GM21529 (cell line): ENCODE data around the gene RBM24.
"Not testable (repeated sequence)": the region's sequence is repeated elsewhere in the genome, so short reads cannot be mapped to it uniquely, and the experiment has no call there.

Experiments
- ATAC-seq: cut with Tn5 transposase; IDR thresholded peaks from one replicate; pipeline ENCODE4 v1.9.1; 2021; ENCODE audit not compliant: unreplicated experiment

RBM24 gene

GRCh38 chr6:17289630-17290061 is 8.5 kb downstream of the RBM24 start:
- ATAC-seq: no peak

GRCh38 chr6:17291778-17292177 is 10.6 kb downstream of the RBM24 start:
- no peak for ATAC-seq

GRCh38 chr6:17292600-17293133 is 11.5 kb downstream of the RBM24 start:
- ATAC-seq: no peak

- ATAC-seq: no peak
Observed at GRCh38 chr6:17293395-17293794, 12.2 kb downstream of the RBM24 start.

- ATAC-seq: no peak
Observed at GRCh38 chr6:17297271-17298080, 16.3 kb downstream of the RBM24 start.

GRCh38 chr6:17298257-17298656 is 17.1 kb downstream of the RBM24 start:
- no peak for ATAC-seq

GRCh38 chr6:17299222-17299621 is 18.1 kb downstream of the RBM24 start:
- no peak for ATAC-seq

- no peak for ATAC-seq
Observed at GRCh38 chr6:17299750-17300149, 18.6 kb downstream of the RBM24 start.

- ATAC-seq: no peak
Observed at GRCh38 chr6:17300637-17301036, 19.5 kb downstream of the RBM24 start.

- no peak for ATAC-seq
Observed at GRCh38 chr6:17303444-17303843, 22.3 kb downstream of the RBM24 start.

- no peak for ATAC-seq
Observed at GRCh38 chr6:17305219-17306001, 24.2 kb downstream of the RBM24 start.

- ATAC-seq: no peak
Observed at GRCh38 chr6:17311595-17312311, 30.6 kb downstream of the RBM24 start.

- not testable (repeated sequence) for ATAC-seq
Observed at GRCh38 chr6:17313238-17313637, 32.1 kb downstream of the RBM24 start.

- ATAC-seq: no peak
Observed at GRCh38 chr6:17313971-17314370, 32.8 kb downstream of the RBM24 start.

GRCh38 chr6:17315262-17315661 is 34.1 kb downstream of the RBM24 start:
- no peak for ATAC-seq

- no peak for ATAC-seq
Observed at GRCh38 chr6:17318435-17319165, 37.4 kb downstream of the RBM24 start.

GRCh38 chr6:17320266-17320665 is 39.1 kb downstream of the RBM24 start:
- ATAC-seq: not testable (repeated sequence)

GRCh38 chr6:17331238-17331637 is 50.1 kb downstream of the RBM24 start:
- ATAC-seq: no peak

GRCh38 chr6:17334265-17334664 is 53.1 kb downstream of the RBM24 start:
- ATAC-seq: no peak

GRCh38 chr6:17336425-17336824 is 55.3 kb downstream of the RBM24 start:
- no peak for ATAC-seq

- ATAC-seq: no peak
Observed at GRCh38 chr6:17339308-17339670, 58.1 kb downstream of the RBM24 start.
